MCF 10A (cell line): ENCODE results near the gene ERMARD. TPM values are rescaled to one million over a fixed set of nuclear protein-coding genes. Genes with fewer than 3 reads are reported as not detected.
A peak's percentile ranks its signal among the peaks of the same experiment; 100 is the strongest.

Source experiments
- BruUV-seq: library from RNA; stranded (reverse); fragments of 400-500 nt; replicated peaks from 2 replicates; lab custom pipeline; 2021; lab: Mats Ljungman, UMichigan
- CTCF ChIA-PET: fragments of 300-600 bp; sonication (Branson Sonifier 250); formaldehyde crosslinking; extraction: SDS; loops from one replicate; lab custom pipeline; 2021; ENCODE audit warnings: antibody characterized with exemption, inconsistent platforms; lab: Yijun Ruan, JAX
- POLR2A ChIA-PET: fragments of 300-600, 350-650 bp; sonication (Branson Sonifier 250); formaldehyde crosslinking; extraction: SDS; loops from one replicate; lab custom pipeline; 2020; ENCODE audit warnings: antibody characterized with exemption, inconsistent platforms; lab: Yijun Ruan, JAX
- DNase-seq: peaks from one replicate; pipeline ENCODE4 v3.0.0-alpha.2; 2018; ENCODE audit not compliant: unreplicated experiment
- H3K27ac Mint-ChIP-seq: one replicate; pipeline ENCODE4 v1.8.0; 2022; ENCODE audit warnings: mild to moderate bottlenecking, low read depth, mixed read lengths; ENCODE audit not compliant: unreplicated experiment
- H3K27me3 Mint-ChIP-seq: one replicate; pipeline ENCODE4 v1.8.0; 2022; ENCODE audit warnings: mixed read lengths; ENCODE audit not compliant: insufficient read depth, unreplicated experiment
- H3K36me3 Mint-ChIP-seq: one replicate; pipeline ENCODE4 v1.8.0; 2022; ENCODE audit warnings: mild to moderate bottlenecking, moderate library complexity, mixed read lengths; ENCODE audit not compliant: insufficient read depth, unreplicated experiment
- H3K4me1 Mint-ChIP-seq: one replicate; pipeline ENCODE4 v1.8.0; 2022; ENCODE audit warnings: mixed read lengths; ENCODE audit not compliant: insufficient read depth, unreplicated experiment
- H3K4me3 Mint-ChIP-seq: one replicate; pipeline ENCODE4 v1.8.0; 2022; ENCODE audit warnings: mild to moderate bottlenecking, moderate library complexity, mixed read lengths; ENCODE audit not compliant: unreplicated experiment
- H3K9me3 Mint-ChIP-seq: one replicate; pipeline ENCODE4 v1.8.0; 2022; ENCODE audit warnings: mixed read lengths; ENCODE audit not compliant: unreplicated experiment
- CTCF ChIP-seq: fragments of 200-600 bp; IDR thresholded peaks from one replicate; pipeline ENCODE4 v1.8.0; 2022; ENCODE audit warnings: antibody characterized with exemption, mild to moderate bottlenecking; ENCODE audit not compliant: unreplicated experiment
- intact Hi-C: fragments of 100-400 bp; cut with micrococcal nuclease; formaldehyde crosslinking; loops from 2 replicates; pipeline ENCODE4 v1.14.1; 2022
- total RNA-seq: library from RNA; stranded (reverse); gene quantifications from 2 replicates; pipeline ENCODE4 v1.2.3, GENCODE V29; 2022

ERMARD gene
- total RNA-seq, 1 experiment from 2014 or later, result 42.8 TPM

- BruUV-seq, result no TSS peak
These were observed 38.8 kb downstream of the ERMARD start for GRCh38 chr6:169789944-169790927.

GRCh38 chr6:169791721-169792131 lies 40.3 kb downstream of the ERMARD start:
- Mint-ChIP-seq H3K4me3 (no peak overlapping the region), H3K9me3 (no peaks in the 10 kb centered on the region), H3K36me3 (peaks cover 5% of the 10 kb centered on the region), H3K4me1 (peaks cover 5% of the 10 kb centered on the region), H3K27ac (no peak overlapping the region), H3K27me3 (peaks cover 29% of the 10 kb centered on the region)
- ChIA-PET CTCF (interaction anchor here (1.0 to 4.6 kb wide), 6 partner anchors 9 to 739 kb away, joined by 3 to 31 read pairs (median 4); no protein-coding TSS in a partner anchor), POLR2A (no interaction called here)
- TF ChIP-seq CTCF, result no peak
- intact Hi-C loops, result loop anchor here (2.0 to 10.0 kb wide), 2 partner anchors 39 to 897 kb away; no protein-coding TSS in a partner anchor
- DNase-seq, result no peak
- BruUV-seq, result no TSS peak

More at GRCh38 chr6:169789944-169790927, 38.8 kb downstream of the ERMARD start:
- H3K27me3 Mint-ChIP-seq, result peaks cover 14% of the 10 kb centered on the region
- no peak overlapping the region for H3K27ac Mint-ChIP-seq
- H3K4me1 Mint-ChIP-seq, result peaks cover 5% of the 10 kb centered on the region
- TF ChIP-seq CTCF, result peak; percentile 90
- H3K4me3 Mint-ChIP-seq, result peak overlapping the region; percentile 70
- peak; percentile 68 for DNase-seq
- intact Hi-C loops, result loop anchor here (1.0 to 10.0 kb wide), 5 partner anchors 41 to 895 kb away; no protein-coding TSS in a partner anchor
- ChIA-PET CTCF (interaction anchor here (0.6 to 4.6 kb wide), 30 partner anchors 9 to 833 kb away, joined by 3 to 61 read pairs (median 4); no protein-coding TSS in a partner anchor), POLR2A (interaction anchor here (0.6 to 1.5 kb wide), 8 partner anchors 9 to 831 kb away, joined by 3 to 8 read pairs (median 4); partner anchors contain the start of gene FAM120B)
- H3K36me3 Mint-ChIP-seq, result peaks cover 13% of the 10 kb centered on the region
- H3K9me3 Mint-ChIP-seq, result no peaks in the 10 kb centered on the region

- H3K27me3 Mint-ChIP-seq, result peaks cover 37% of the 10 kb centered on the region
- TF ChIP-seq CTCF, result no peak
- no peak for DNase-seq
- H3K4me1 Mint-ChIP-seq, result peaks cover 5% of the 10 kb centered on the region
- H3K27ac Mint-ChIP-seq, result no peak overlapping the region
- no peak overlapping the region for H3K4me3 Mint-ChIP-seq
- peaks cover 5% of the 10 kb centered on the region for H3K36me3 Mint-ChIP-seq
- intact Hi-C loops, result loop anchor here (10.0 kb wide), 1 partner anchor 898 kb away; no protein-coding TSS in a partner anchor
- CTCF ChIA-PET, result interaction anchor here (1.0 to 1.8 kb wide), 3 partner anchors 14 to 738 kb away, joined by 3 to 4 read pairs (median 3); no protein-coding TSS in a partner anchor
- no TSS peak for BruUV-seq
- POLR2A ChIA-PET, result no interaction called here
- H3K9me3 Mint-ChIP-seq, result no peaks in the 10 kb centered on the region
These were observed 41.0 kb downstream of the ERMARD start for GRCh38 chr6:169792306-169793015.
